NCI-H1105 treated with DMSO at 0.1 percent for 48 hours (cell line): ENCODE results near the gene OR2A42.
A peak's percentile ranks its signal among the peaks of the same experiment; 100 is the strongest.
"Not testable (repeated sequence)": the region's sequence is repeated elsewhere in the genome, so short reads cannot be mapped to it uniquely, and the experiment has no call there.

Experiments used
- DNase-seq: peaks from one replicate; lab custom pipeline; 2025; lab: John Stamatoyannopoulos, UW

OR2A42 gene

GRCh38 chr7:144220531-144220930, 18.9 kb downstream of the OR2A42 start:
- DNase-seq: not testable (repeated sequence)

GRCh38 chr7:144219149-144219548, 20.3 kb downstream of the OR2A42 start:
- DNase-seq: not testable (repeated sequence)

GRCh38 chr7:144218581-144218980, 20.8 kb downstream of the OR2A42 start:
- not testable (repeated sequence) for DNase-seq

GRCh38 chr7:144217200-144217599, 22.2 kb downstream of the OR2A42 start:
- not testable (repeated sequence) for DNase-seq

GRCh38 chr7:144205306-144205705, 34.1 kb downstream of the OR2A42 start:
- not testable (repeated sequence) for DNase-seq

- not testable (repeated sequence) for DNase-seq
Observed at GRCh38 chr7:144203086-144203485, 36.3 kb downstream of the OR2A42 start.

GRCh38 chr7:144201978-144202377, 37.4 kb downstream of the OR2A42 start:
- not testable (repeated sequence) for DNase-seq

- not testable (repeated sequence) for DNase-seq
Observed at GRCh38 chr7:144198934-144199333, 40.5 kb downstream of the OR2A42 start.

- not testable (repeated sequence) for DNase-seq
Observed at GRCh38 chr7:144195212-144195872, 44.1 kb downstream of the OR2A42 start, which contains the start of gene ARHGEF35. Gene ARHGEF35, minus strand, starts transcription at chr7:144195833. Its CDS starts 7,450 bp downstream, at chr7:144188383.

- not testable (repeated sequence) for DNase-seq
Observed at GRCh38 chr7:144194453-144194852, 45.0 kb downstream of the OR2A42 start.

GRCh38 chr7:144193782-144194181, 45.6 kb downstream of the OR2A42 start:
- DNase-seq: not testable (repeated sequence)

- not testable (repeated sequence) for DNase-seq
Observed at GRCh38 chr7:144188578-144189171, 50.7 kb downstream of the OR2A42 start.

GRCh38 chr7:144187848-144188247, 51.6 kb downstream of the OR2A42 start:
- DNase-seq: not testable (repeated sequence)

- DNase-seq: not testable (repeated sequence)
Observed at GRCh38 chr7:144183166-144183565, 56.2 kb downstream of the OR2A42 start, which contains the start of gene CTAGE4. Gene CTAGE4, plus strand, starts transcription at chr7:144183466. Its CDS starts 38 bp downstream, at chr7:144183504.

- not testable (repeated sequence) for DNase-seq
Observed at GRCh38 chr7:144179165-144179479, 60.3 kb downstream of the OR2A42 start.

GRCh38 chr7:144178380-144179164, 60.8 kb downstream of the OR2A42 start:
- DNase-seq: peak; percentile 1
